Caco-2 (cell line): Measurements from ENCODE around the gene ATP8B3. TPM values are rescaled to one million over a fixed set of nuclear protein-coding genes. Genes with fewer than 3 reads are reported as not detected.
"Not testable (repeated sequence)": the region's sequence is repeated elsewhere in the genome, so short reads cannot be mapped to it uniquely, and the experiment has no call there.

Experiments used
- BruUV-seq: library from RNA; stranded (reverse); fragments of 400-500 nt; replicated peaks from 2 replicates; lab custom pipeline; 2021; lab: Mats Ljungman, UMichigan
- CTCF ChIA-PET: fragments of 300-600 bp; sonication (Branson Sonifier 250); formaldehyde crosslinking; loops from one replicate; lab custom pipeline; 2022; ENCODE audit warnings: antibody characterized with exemption; lab: Charles Lee
- POLR2A ChIA-PET: fragments of 300-600 bp; sonication (Branson Sonifier 250); formaldehyde crosslinking; loops from one replicate; lab custom pipeline; 2022; ENCODE audit warnings: antibody characterized with exemption; lab: Charles Lee
- DNase-seq, 2 experiments: peaks; one replicate each; pipeline versions ENCODE4 v3.0.0 to v3.0.0-alpha.2; 2020 to 2022
- H3K27me3 ChIP-seq: replicated peaks from 2 replicates; pipeline ENCODE4 v1.6.0; 2011; ENCODE audit warnings: low read length; ENCODE audit not compliant: control insufficient read depth, insufficient read depth
- H3K36me3 ChIP-seq: 2 replicates; pipeline ENCODE4 v1.5.1; 2011; ENCODE audit warnings: low read length; ENCODE audit not compliant: control insufficient read depth, insufficient read depth
- H3K4me1 ChIP-seq: fragments of 250-450 bp; sonication (Bioruptor Pico); 2 replicates; pipeline ENCODE4 v1.5.1; 2020; ENCODE audit warnings: mild to moderate bottlenecking
- H3K4me3 ChIP-seq: 2 replicates; pipeline ENCODE4 v1.5.1; 2011; ENCODE audit warnings: low read depth, mild to moderate bottlenecking, control low read depth, low read length
- H3K9me3 ChIP-seq: fragments of 250-450 bp; sonication (Bioruptor Pico); 2 replicates; pipeline ENCODE4 v1.5.1; 2020; ENCODE audit warnings: mild to moderate bottlenecking, moderate library complexity
- H3K27ac Mint-ChIP-seq: one replicate; pipeline ENCODE4 v1.8.0; 2022; ENCODE audit warnings: mixed read lengths; ENCODE audit not compliant: unreplicated experiment
- H3K27me3 Mint-ChIP-seq: one replicate; pipeline ENCODE4 v1.8.0; 2022; ENCODE audit warnings: mixed read lengths; ENCODE audit not compliant: insufficient read depth, unreplicated experiment
- H3K36me3 Mint-ChIP-seq: one replicate; pipeline ENCODE4 v1.8.0; 2022; ENCODE audit warnings: mild to moderate bottlenecking, mixed read lengths; ENCODE audit not compliant: insufficient read depth, unreplicated experiment
- H3K4me1 Mint-ChIP-seq: one replicate; pipeline ENCODE4 v1.8.0; 2022; ENCODE audit warnings: low read depth, mixed read lengths; ENCODE audit not compliant: unreplicated experiment
- H3K4me3 Mint-ChIP-seq: one replicate; pipeline ENCODE4 v1.8.0; 2022; ENCODE audit warnings: mild to moderate bottlenecking, moderate library complexity, mixed read lengths; ENCODE audit not compliant: unreplicated experiment
- H3K9me3 Mint-ChIP-seq: one replicate; pipeline ENCODE4 v1.8.0; 2022; ENCODE audit warnings: mixed read lengths; ENCODE audit not compliant: unreplicated experiment
- CTCF ChIP-seq, 2 experiments: fragments of 200-600 bp in 1 of 2; IDR thresholded peaks; 1 replicate in 1 of 2; 2 replicates in 1 of 2; pipeline versions ENCODE4 v1.5.1 to v1.8.0; 2011 to 2022; ENCODE audit warnings: antibody characterized with exemption in 1 of 2, control low read depth in 1 of 2, inconsistent platforms in 1 of 2, low read depth in 1 of 2, low read length in 1 of 2, mild to moderate bottlenecking in 1 of 2, moderate library complexity in 1 of 2; ENCODE audit not compliant: insufficient read depth in 1 of 2, severe bottlenecking in 1 of 2, unreplicated experiment in 1 of 2
- intact Hi-C: fragments of 100-400 bp; cut with micrococcal nuclease; formaldehyde crosslinking; loops from one replicate; pipeline ENCODE4 v1.10.0; 2022; ENCODE audit not compliant: unreplicated experiment
- total RNA-seq: library from RNA; stranded (reverse); gene quantifications from 2 replicates; pipeline ENCODE4 v1.2.3, GENCODE V29; 2022

The ATP8B3 gene
- total RNA-seq, 1 experiment from 2014 or later: 0.45 TPM

DNA sequence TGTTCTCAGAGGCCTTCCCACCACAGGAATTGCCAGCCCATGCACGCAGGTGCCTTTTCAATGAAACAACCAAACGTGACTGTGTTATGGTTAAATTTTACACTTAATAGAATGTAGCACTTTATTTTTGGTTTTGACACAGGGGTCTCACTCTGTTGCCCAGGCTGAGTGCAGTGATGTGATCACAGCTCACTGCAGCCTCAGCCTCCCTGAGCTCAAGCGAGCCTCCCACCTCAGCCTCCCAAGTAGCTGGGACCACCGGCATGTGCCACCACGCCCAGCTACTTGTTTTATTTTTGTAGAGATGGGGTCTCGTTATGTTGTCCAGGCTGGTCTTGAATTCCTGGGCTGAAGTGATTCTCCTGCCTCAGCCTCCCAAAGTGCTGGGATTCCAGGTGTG, 7.2 kb downstream of the ATP8B3 start:
- ChIA-PET POLR2A (no interaction called here), CTCF (no interaction called here)
- Histone ChIP-seq H3K4me1 (no peaks in the 10 kb centered on the region), H3K36me3 (no peaks in the 10 kb centered on the region), H3K9me3 (no peaks in the 10 kb centered on the region), H3K4me3 (no peak overlapping the region), H3K27me3 (no peaks in the 10 kb centered on the region; the same call in 1 of the 2 replicates)
- BruUV-seq: no TSS peak
- no peak for TF ChIP-seq CTCF (IDR thresholded peaks at IDR 0.05; ENCODE audit: insufficient read depth in 1 of 2, low read depth in 1 of 2, low read length in 1 of 2, severe bottlenecking in 1 of 2, unreplicated experiment in 1 of 2)
- no peak overlapping the region for H3K27ac Mint-ChIP-seq
- no peaks in the 10 kb centered on the region for H3K36me3 Mint-ChIP-seq
- intact Hi-C loops: no loop called here
- no peak overlapping the region for H3K4me3 Mint-ChIP-seq
- peaks cover 4% of the 10 kb centered on the region for H3K27me3 Mint-ChIP-seq
- no peaks in the 10 kb centered on the region for H3K4me1 Mint-ChIP-seq
- DNase-seq: no peak
- no peaks in the 10 kb centered on the region for H3K9me3 Mint-ChIP-seq

- ChIA-PET POLR2A (no interaction called here), CTCF (interaction anchor here (0.6 kb wide), 1 partner anchor 85 kb away, joined by 5 read pairs; the partner anchor contains the start of gene ABHD17A)
- Histone ChIP-seq H3K4me3 (no peak overlapping the region), H3K27me3 (no peaks in the 10 kb centered on the region), H3K4me1 (no peaks in the 10 kb centered on the region), H3K9me3 (no peaks in the 10 kb centered on the region), H3K36me3 (no peaks in the 10 kb centered on the region)
- no TSS peak for BruUV-seq
- Mint-ChIP-seq H3K27me3 (peaks cover 4% of the 10 kb centered on the region), H3K36me3 (no peaks in the 10 kb centered on the region), H3K4me3 (no peak overlapping the region), H3K27ac (no peak overlapping the region), H3K4me1 (no peaks in the 10 kb centered on the region), H3K9me3 (no peaks in the 10 kb centered on the region)
- no peak for DNase-seq
- TF ChIP-seq CTCF (IDR thresholded peaks at IDR 0.05; ENCODE audit: insufficient read depth in 1 of 2, low read depth in 1 of 2, low read length in 1 of 2, severe bottlenecking in 1 of 2, unreplicated experiment in 1 of 2): no peak
- intact Hi-C loops: loop anchor here (10.0 kb wide), 1 partner anchor 125 kb away; no protein-coding TSS in a partner anchor
Measured at GRCh38 chr19:1799695-1800342, 12.3 kb downstream of the ATP8B3 start.

DNA sequence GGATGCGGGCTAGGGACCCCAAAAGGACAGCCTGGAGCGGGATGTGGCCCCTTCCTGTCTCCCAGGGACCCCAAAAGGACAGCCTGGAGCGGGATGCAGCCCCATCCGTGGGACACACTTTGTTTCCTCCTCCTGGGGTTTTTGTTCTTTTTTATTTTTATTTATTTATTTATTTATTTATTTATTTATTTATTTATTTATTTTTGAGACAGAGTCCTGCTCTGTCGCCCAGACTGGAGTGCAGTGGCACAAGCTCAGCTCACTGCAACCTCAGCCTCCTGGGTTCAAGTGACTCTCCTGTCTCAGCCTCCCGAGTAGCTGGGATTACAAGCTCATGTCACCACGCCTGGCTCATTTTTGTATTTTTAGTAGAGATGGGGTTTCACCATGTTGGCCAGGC, 14.8 kb downstream of the ATP8B3 start:
- H3K4me3 Mint-ChIP-seq, BruUV-seq, CTCF ChIA-PET, H3K4me1 ChIP-seq, POLR2A ChIA-PET, H3K27me3 Mint-ChIP-seq, H3K36me3 Mint-ChIP-seq, H3K4me3 ChIP-seq, H3K36me3 ChIP-seq, H3K9me3 ChIP-seq, DNase-seq, H3K9me3 Mint-ChIP-seq, H3K27ac Mint-ChIP-seq, H3K4me1 Mint-ChIP-seq, H3K27me3 ChIP-seq: not testable (repeated sequence)
- intact Hi-C loops: loop anchor here (10.0 kb wide), 1 partner anchor 123 kb away; no protein-coding TSS in a partner anchor
